Activated CD4-positive, alpha-beta T cell treated with anti-CD3 and anti-CD28 coated beads, Interleukin-2, amount 10 ng/mL, durations not matched to agents 7 days and 5 days (primary cell): ENCODE measurements around the gene THAP10. TPM values are rescaled to one million over a fixed set of nuclear protein-coding genes. Genes with fewer than 3 reads are reported as not detected.

ENCODE experiments used
- CTCF ChIA-PET: fragments of 350-600 bp; sonication (Branson Sonifier 250); formaldehyde crosslinking; loops from one replicate; lab custom pipeline; 2021; ENCODE audit warnings: antibody characterized with exemption; lab: Charles Lee
- POLR2A ChIA-PET: fragments of 350-600 bp; sonication (Branson Sonifier 250); formaldehyde crosslinking; loops from one replicate; lab custom pipeline; 2021; ENCODE audit warnings: antibody characterized with exemption; lab: Charles Lee
- DNase-seq: peaks from one replicate; pipeline ENCODE4 v3.0.0-alpha.2; 2020
- H3K27ac Mint-ChIP-seq: one replicate; pipeline ENCODE4 v1.8.0; 2021; ENCODE audit warnings: mild to moderate bottlenecking, moderate library complexity, mixed read lengths
- H3K27me3 Mint-ChIP-seq: one replicate; pipeline ENCODE4 v1.8.0; 2021; ENCODE audit warnings: mixed read lengths
- H3K36me3 Mint-ChIP-seq: one replicate; pipeline ENCODE4 v1.8.0; 2021; ENCODE audit warnings: low read depth, mixed read lengths
- H3K4me1 Mint-ChIP-seq: one replicate; pipeline ENCODE4 v1.8.0; 2021; ENCODE audit warnings: mixed read lengths
- H3K4me3 Mint-ChIP-seq: one replicate; pipeline ENCODE4 v1.8.0; 2021; ENCODE audit warnings: mild to moderate bottlenecking, moderate library complexity, mixed read lengths
- H3K9me3 Mint-ChIP-seq: one replicate; pipeline ENCODE4 v1.8.0; 2021; ENCODE audit warnings: mixed read lengths
- total RNA-seq, 2 experiments: library from RNA; stranded (reverse); gene quantifications; one replicate each; pipeline ENCODE4 v1.2.3, GENCODE V29; 2021

Gene THAP10
- total RNA-seq, 2 experiments from 2014 or later = not detected

DNA sequence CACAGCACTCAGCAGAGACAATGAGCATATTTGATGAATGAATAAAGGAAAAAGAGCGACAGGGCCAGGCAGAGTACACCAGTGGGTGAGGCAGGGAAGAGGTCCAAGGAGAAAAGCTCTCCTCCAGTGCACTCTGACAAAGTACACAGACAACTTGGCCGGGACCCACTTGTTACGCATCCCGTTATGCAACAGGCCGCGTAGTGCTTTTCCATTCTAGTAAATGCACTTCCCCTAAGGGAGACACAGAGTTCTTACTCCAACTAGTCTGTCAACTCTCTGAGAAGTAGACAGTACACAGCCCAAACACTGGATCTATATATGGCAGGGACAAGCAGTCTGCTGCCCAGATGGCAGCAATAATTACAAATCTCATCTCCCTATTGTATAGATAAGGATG is 56.8 kb downstream of the THAP10 start:
- Mint-ChIP-seq H3K27ac (no peak overlapping the region), H3K9me3 (no peaks in the 10 kb centered on the region), H3K4me3 (no peak overlapping the region), H3K27me3 (no peaks in the 10 kb centered on the region), H3K36me3 (no peaks in the 10 kb centered on the region), H3K4me1 (no peaks in the 10 kb centered on the region)
- no peak for DNase-seq
- CTCF ChIA-PET = no interaction called here
- POLR2A ChIA-PET = no interaction called here

DNA sequence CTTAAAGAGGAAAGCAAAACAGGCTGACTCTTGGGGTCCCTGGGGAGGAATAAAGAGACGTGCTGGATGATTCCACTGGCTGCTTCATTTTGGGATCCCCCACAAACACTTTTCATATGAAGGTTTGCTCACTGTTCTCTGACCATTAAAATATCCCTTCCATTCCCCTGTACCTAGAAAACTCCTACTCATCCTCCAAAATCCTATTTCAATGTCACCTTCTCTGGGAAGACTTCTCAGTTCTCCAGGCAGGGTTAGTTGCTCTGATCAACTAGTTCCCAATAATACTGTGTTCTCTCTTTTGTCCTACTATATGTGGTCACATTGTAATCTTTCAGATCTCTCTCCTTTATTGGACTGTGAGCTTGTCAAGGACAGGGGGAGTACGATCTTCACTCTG is 57.2 kb downstream of the THAP10 start:
- H3K9me3 Mint-ChIP-seq = no peaks in the 10 kb centered on the region
- ChIA-PET POLR2A (no interaction called here), CTCF (no interaction called here)
- no peaks in the 10 kb centered on the region for H3K36me3 Mint-ChIP-seq
- no peak overlapping the region for H3K4me3 Mint-ChIP-seq
- no peak for DNase-seq
- no peaks in the 10 kb centered on the region for H3K27me3 Mint-ChIP-seq
- no peaks in the 10 kb centered on the region for H3K4me1 Mint-ChIP-seq
- no peak overlapping the region for H3K27ac Mint-ChIP-seq

DNA sequence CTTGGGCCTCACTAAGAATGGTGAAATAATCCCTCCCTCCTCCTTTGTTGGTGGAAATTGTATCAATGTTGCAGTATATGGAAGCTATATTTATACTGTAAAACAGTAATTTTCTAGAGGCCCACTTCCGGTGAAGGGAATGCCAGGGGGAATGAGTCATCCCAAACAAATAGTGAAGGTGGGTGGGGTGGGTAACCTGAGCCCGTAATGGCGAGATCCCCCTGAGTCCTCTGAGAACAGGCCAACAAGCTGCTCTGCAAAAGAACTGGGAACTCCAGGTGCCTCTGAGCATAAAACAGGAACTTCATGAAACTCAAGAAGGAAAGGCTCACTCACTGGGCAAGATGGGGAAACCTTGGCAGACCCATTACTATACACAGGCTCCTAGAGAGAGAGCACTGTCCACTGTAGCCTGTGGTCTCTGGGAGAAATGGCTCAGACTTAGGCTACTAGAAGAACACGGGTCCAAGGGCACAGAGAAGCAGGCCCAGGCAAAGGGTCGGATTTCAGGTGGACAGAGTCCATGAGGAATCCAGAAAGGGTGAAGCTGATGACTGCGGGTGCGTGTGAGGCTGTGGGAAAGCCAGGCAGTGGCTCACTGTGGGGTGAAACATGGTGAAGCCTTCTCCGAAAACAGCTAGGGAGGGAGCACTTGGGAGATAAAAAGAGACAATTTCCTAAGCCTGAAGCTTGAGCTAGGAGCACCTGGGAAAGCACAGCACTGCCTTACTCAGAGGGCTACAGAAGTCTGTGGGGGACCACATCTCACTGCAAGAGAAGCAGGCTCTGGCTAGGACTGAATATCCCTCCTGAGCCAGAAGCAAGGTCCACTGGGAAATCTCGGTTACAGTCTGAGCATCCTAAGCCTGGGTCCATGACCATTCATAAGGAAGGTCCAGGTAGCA is 58.1 kb downstream of the THAP10 start:
- Mint-ChIP-seq H3K9me3 (no peaks in the 10 kb centered on the region), H3K27ac (no peak overlapping the region), H3K4me3 (no peak overlapping the region), H3K36me3 (no peaks in the 10 kb centered on the region), H3K27me3 (no peaks in the 10 kb centered on the region), H3K4me1 (no peaks in the 10 kb centered on the region)
- POLR2A ChIA-PET = no interaction called here
- CTCF ChIA-PET = no interaction called here
- no peak for DNase-seq

DNA sequence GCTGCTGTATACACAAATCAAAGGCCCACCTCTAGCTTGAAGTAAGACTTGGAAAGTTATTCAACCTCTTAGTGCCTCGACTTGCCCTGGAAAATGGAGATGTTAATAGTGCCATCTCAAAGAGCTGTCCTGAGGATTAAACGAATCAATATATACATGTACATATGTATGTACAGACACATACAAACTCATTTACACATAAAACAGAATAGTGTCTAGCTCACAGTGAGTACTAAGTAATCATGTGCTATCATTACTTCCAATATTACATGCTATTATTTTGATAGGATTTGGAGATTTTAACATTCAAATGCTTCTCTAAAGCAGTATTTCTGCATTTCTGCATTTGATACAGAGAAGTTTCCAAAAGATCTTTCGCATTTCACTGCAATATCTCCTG is 58.8 kb downstream of the THAP10 start:
- Mint-ChIP-seq H3K4me1 (no peaks in the 10 kb centered on the region), H3K36me3 (no peaks in the 10 kb centered on the region), H3K27ac (no peak overlapping the region), H3K9me3 (no peaks in the 10 kb centered on the region), H3K27me3 (no peaks in the 10 kb centered on the region), H3K4me3 (no peak overlapping the region)
- CTCF ChIA-PET = no interaction called here
- POLR2A ChIA-PET = no interaction called here
- no peak for DNase-seq

DNA sequence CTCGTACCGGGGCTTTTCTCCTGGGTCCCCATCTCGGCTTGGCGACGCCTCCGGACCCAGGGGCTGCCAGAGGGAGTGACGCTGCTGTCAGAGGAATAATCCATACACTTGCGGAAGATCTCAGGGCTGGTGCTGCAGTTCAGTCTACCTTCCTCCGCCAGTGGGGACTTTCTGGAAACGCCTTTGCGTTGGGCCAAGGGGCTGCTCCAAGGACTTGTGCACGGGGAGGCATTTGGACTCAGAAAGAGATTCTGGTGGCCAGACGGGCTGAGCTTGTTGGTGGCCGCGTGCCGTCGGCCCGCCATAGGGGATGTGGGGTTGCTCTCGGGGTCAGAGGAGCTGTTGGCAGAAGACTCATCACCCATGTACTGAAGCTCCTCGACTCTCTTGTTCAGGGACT is 60.1 kb downstream of the THAP10 start:
- ChIA-PET POLR2A (no interaction called here), CTCF (interaction anchor here (1.0 kb wide), 1 partner anchor 22 kb away, joined by 3 read pairs; the partner anchor contains the start of gene LARP6)
- no peaks in the 10 kb centered on the region for H3K27me3 Mint-ChIP-seq
- H3K4me3 Mint-ChIP-seq = no peak overlapping the region
- H3K9me3 Mint-ChIP-seq = no peaks in the 10 kb centered on the region
- no peaks in the 10 kb centered on the region for H3K4me1 Mint-ChIP-seq
- no peak for DNase-seq
- H3K36me3 Mint-ChIP-seq = no peaks in the 10 kb centered on the region
- no peak overlapping the region for H3K27ac Mint-ChIP-seq

Other genes starting within 250 kb of the THAP10 start
- gene UACA, start 128.9 kb downstream of the THAP10 start, total RNA-seq = 1 to 10 TPM; 3.9 to 4.1 TPM
- not detected for gene LARP6, start 38.3 kb downstream of the THAP10 start, total RNA-seq
- gene LRRC49, start 393 bp upstream of the THAP10 start, total RNA-seq = not detected
- gene THSD4, start 223.0 kb upstream of the THAP10 start, total RNA-seq = not detected